Hematopoietic multipotent progenitor cell treated with erythropoietin and hydrocortisone succinate and interleukin-3 and kit ligand, for 8 days (in vitro differentiated cells): ENCODE data around the gene SELPLG.
"Not testable (repeated sequence)": the region's sequence is repeated elsewhere in the genome, so short reads cannot be mapped to it uniquely, and the experiment has no call there.

ENCODE experiments used
- DNase-seq: peaks from one replicate; pipeline ENCODE4 v3.0.0-alpha.2; 2015

SELPLG gene

DNA sequence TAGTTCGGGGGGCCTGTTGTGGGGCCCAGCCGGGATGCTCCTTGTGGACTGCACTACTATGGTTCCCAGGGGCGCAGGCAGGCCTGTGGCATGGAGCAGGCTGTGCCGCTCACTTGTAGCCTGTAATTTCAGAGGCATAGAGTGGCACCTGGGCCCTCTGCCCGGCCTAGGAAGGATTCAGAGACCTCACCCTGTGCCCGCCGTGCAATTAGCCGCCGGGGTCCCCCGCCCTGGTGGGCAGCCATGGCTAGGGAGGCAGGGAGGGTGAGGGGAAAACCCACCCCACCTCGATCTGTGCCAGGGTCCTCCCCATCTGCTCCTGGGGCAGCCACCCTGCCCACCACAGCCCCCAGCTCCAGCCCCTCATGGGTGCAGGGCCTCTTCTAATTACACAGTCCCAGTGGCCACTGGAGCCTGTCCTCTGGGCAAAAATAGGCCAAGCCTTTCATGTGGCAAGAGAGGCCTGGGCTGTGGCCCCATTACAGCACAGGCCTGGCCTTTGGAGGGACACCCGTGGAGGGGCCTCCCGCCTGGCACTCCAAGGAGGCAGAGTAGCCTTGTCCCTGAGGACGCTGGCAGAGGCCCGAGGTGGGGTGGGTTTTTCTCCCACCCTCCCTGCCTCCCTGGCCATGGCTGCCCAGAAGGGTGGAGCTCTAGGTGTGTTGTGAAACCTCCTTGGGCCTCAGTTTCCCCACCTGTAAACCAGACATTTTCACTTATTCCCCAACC, 30.6 kb downstream of the SELPLG start:
- DNase-seq = no peak

- no peak for DNase-seq
Observed at GRCh38 chr12:108602209-108602705, 31.4 kb downstream of the SELPLG start.

DNA sequence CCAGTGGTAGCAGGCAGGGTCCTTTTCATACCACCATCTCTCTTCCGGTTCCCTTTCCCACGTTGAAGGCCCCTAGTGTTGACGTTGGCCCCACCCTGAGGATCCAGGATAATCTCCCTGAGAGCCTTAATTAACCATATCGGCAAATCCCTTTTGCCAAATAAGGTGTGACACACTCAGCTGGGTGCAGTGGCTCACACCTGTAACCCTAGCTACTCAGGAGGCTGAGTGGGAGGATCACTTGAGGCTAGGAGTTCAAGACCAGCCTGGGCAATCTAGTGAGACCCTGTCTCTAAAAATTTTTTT, 33.0 kb downstream of the SELPLG start:
- no peak for DNase-seq

DNA sequence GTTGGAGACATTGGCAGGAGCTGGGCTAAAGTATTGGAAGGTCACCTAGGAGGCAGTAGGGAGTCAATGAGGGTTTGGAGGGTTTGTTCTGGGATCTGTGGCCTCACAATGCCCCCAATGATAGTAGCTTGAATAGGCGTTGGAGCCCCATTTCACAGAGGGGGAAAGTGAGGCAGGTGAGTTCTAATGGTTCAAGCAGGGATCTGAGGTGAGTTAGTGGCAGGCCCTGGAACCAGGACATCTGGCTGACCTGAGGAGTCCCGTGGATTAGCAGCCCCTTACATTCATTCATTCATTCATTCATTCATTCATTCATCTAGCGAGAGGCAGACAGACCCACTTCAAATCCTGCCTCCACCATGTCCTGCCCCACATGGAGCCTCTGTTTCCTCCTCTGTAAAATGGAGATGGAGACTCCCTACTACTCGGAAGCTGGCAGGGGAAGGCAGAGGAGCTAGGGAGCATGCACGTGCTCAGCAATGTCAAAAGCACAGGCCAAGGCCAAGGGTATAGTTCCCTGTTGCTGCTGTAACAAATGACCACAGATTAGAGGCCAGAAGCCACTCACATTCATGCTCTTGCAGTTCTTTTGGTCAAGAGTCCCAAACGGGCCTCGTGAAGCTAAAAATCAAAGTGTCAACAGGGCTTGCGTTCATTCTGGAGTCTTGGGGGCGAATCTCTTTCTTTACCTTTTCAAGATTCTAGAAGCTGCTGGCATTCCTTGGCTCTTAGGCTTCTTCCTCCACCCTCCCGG, 33.6 kb downstream of the SELPLG start:
- no peak for DNase-seq

- DNase-seq = no peak
Observed at GRCh38 chr12:108599541-108599940, 34.2 kb downstream of the SELPLG start.

DNA sequence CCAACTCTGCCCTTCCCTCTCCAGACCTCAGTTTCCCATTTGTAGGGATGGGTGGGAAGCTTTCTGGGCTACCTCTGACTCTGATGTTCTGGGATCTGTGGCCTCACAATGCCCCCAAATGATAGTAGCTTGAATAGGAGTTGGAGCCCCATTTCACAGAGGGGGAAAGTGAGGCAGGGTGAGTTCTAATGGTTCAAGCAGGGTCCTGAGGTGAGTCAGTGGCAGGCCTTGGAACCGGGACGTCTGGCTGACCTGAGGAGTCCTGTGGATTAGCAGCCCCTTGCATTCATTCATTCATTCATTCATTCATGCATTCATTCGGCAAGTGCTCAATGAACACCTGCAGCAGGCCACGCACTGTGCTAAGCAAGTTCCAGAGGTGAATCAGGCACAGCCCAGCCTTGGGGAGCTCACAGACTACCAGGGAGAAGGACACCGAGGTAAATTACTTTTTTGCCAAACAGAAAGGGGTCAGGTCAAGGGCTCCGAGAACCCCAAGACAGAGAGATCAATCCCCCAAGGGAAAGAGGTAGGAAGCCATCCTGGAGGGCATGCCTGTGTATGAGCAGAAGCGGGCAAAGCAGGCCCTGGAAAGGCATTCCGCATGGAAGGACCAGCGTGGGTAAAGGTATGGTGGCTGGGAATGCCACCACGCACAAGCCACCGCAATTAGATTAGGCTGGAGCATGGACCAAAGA, 35.0 kb downstream of the SELPLG start:
- DNase-seq = no peak

- DNase-seq = no peak
Observed at GRCh38 chr12:108597559-108598471, 35.9 kb downstream of the SELPLG start, which contains the start of gene TMEM119. Gene TMEM119, minus strand, starts transcription at chr12:108598084. Its CDS starts 5,701 bp downstream, at chr12:108592383.

GRCh38 chr12:108596854-108597558, 36.7 kb downstream of the SELPLG start:
- no peak for DNase-seq

DNA sequence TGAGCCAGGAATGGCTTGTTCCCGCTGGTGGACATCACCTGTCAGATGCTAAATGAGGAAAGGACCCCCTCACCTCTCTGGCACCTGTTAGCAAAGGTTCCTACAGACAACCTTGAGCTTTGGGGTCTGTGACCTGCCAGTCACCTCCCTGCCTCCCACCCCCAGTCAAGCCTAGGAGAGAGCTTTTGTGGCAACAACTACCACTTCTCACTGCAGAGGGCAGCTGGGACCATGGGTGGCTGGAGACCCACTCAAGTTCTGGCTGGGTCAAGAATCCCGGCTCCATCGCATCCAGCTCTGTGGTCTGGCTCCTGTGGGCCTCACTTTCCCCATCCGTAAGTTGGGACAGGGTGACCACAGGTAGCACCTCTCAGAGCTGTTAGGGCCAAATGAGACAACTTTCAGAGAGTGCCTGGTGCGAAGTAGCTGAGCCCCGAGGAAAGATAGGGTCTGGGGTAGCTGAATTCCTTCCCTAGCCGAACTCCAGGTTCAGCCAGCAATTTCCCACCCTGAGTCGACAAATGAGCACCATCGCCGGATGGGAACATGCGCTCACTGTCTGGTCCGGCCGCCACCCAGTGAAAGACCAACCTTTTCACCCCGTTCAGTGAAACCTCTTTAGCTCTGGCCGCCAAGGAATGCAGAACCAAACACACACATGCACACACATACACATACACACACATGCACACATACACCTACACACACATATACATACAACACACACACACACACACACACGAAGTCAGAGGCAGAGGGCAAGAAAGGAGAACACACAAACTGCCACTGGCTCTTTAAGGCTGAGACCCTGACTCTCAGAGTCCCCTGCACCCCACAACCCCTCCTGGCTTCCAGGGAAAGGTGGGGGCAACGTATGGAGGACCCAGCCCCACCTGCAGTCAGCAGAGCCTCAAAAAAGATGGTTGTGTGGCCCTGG, 37.7 kb downstream of the SELPLG start:
- DNase-seq = no peak

GRCh38 chr12:108594960-108595710, 38.6 kb downstream of the SELPLG start:
- no peak for DNase-seq

GRCh38 chr12:108594323-108594903, 39.3 kb downstream of the SELPLG start:
- no peak for DNase-seq

- no peak for DNase-seq
Observed at GRCh38 chr12:108592033-108592909, 41.4 kb downstream of the SELPLG start.

- DNase-seq = no peak
Observed at GRCh38 chr12:108591267-108591980, 42.3 kb downstream of the SELPLG start.

DNA sequence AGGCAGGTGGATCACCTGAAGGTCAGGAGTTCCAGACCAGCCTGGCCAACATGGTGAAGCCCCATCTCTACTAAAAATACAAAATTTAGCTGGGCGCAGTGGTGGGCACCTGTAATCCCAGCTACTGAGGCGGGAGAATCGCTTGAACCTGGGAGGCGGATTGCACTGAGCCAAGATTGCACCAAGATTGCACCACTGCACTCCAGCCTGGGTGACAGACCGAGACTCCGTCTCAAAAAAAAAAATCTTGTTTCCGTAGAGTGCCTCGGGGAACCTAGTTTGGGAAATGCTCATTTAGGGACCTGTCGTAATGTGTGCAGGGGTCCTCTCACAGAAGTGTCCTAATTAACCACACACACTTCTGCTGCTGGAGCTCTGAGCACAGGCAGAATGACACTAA, 43.2 kb downstream of the SELPLG start:
- not testable (repeated sequence) for DNase-seq

- no peak for DNase-seq
Observed at GRCh38 chr12:108589840-108590229, 43.9 kb downstream of the SELPLG start.

DNA sequence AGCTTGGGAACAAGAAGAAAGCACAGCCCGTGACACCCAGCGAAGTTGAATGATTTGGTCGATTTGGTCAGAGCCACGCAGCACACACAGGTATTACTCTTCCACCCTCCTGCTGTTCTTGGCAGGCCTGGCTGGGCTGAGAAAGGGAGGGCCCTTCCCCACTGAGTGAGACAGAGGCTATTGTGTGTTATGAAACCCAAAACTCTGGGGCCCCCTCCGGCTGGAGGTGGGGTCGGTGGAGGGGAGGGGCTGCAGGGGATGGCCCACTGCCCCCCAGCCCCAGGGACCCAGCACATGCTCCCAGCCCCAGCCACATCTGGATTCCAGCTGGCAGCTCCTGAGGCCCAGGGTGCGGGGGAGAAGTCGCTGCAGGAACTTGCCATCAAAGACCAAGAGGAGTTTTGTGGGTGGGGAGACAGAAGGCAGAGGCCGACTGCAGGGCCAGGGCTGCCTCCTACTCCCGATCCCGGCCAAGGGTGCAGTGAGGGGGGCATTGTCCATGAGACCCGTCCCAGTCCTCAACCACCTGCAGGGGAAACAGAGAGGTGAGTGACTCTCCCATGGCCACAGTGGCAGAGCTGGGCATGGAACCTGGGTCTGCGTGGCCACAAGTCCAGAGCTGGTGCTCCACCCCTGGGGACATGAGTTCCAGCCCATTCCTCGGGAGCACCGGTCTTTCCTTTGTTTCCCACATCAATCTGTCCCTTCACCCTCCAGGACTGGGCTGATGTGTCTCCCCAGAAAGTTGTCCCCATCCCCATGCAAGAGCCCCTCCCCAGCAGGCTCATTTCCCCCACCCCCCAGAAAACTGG, 44.5 kb downstream of the SELPLG start:
- DNase-seq = no peak

DNA sequence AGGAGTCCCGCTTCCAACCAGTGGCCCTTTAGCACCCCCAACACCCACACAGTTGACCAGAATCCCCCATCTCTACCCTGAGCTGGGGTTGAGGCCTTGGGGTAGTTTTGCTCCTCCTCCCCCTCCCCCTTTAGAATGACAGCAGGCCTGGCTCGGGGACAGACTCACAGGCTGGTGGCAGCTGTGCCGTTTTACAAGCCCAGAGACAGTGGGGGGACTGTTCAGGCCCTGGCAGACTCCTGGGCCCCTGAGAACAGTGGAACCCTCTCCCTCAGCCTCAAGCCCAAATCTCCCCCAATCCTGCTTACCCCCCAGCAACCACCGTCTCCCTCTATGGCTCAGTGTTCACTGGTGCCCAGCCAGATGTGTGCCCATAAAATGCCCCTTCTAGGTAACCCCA, 45.9 kb downstream of the SELPLG start:
- no peak for DNase-seq
